Erythroblast (primary cell): ENCODE results near the gene MTCL3.

ENCODE experiments used
- GATA1 ChIP-seq: IDR thresholded peaks from 2 replicates; pipeline ENCODE4 v1.6.1; 2011; ENCODE audit warnings: low read depth, mild to moderate bottlenecking, control low read depth, low read length, moderate library complexity
- POLR2A ChIP-seq: IDR thresholded peaks from 2 replicates; pipeline ENCODE4 v1.6.1; 2011; ENCODE audit warnings: mild to moderate bottlenecking, low read length

DNA sequence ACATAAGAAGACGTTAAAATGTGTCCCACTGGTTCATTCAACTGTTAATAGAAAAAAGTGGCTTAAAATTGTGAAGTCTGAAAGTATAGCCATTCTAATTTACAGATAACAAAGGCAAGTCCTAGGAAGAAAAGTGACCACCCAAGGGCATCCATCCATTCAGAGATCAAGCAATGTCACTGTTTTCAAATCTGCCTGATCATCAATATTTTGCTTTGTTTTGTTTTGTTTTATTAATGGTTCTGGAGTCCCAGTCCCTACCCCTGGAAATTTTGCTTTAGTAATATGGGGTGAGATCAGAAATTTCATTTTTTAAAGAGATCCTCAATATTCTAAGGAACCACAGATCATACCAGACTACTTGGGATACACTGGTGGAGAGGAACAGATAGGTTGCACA lies 77.3 kb downstream of the MTCL3 start:
- no peak for TF ChIP-seq POLR2A
- TF ChIP-seq GATA1: no peak
